Smooth muscle cell (in vitro differentiated cells): ENCODE data around the gene DTNB. TPM values are rescaled to one million over a fixed set of nuclear protein-coding genes. Genes with fewer than 3 reads are reported as not detected.

Experiments used
- DNase-seq: peaks from one replicate; lab custom pipeline; 2025; ENCODE audit not compliant: unreplicated experiment; lab: John Stamatoyannopoulos, UW
- H2AFZ ChIP-seq: fragments of 200-600 bp; sonication (generic); 2 replicates; pipeline ENCODE4 v1.6.0; 2016; ENCODE audit warnings: antibody characterized with exemption, low read depth, mild to moderate bottlenecking
- H3F3A ChIP-seq: fragments of 200-600 bp; sonication (generic); 2 replicates; pipeline ENCODE4 v1.6.0; 2017; ENCODE audit warnings: antibody characterized with exemption, low read depth
- H3K27ac ChIP-seq: fragments of 200-600 bp; sonication (generic); 2 replicates; pipeline ENCODE4 v1.5.1; 2016; ENCODE audit warnings: low read depth, mild to moderate bottlenecking
- H3K27me3 ChIP-seq: fragments of 200-600 bp; sonication (generic); 2 replicates; pipeline ENCODE4 v1.6.1; 2016; ENCODE audit warnings: low read depth, mild to moderate bottlenecking
- H3K36me3 ChIP-seq: fragments of 200-600 bp; sonication (generic); 2 replicates; pipeline ENCODE4 v1.5.1; 2016; ENCODE audit warnings: low read depth
- H3K4me1 ChIP-seq: fragments of 200-600 bp; sonication (generic); 2 replicates; pipeline ENCODE4 v1.5.1; 2016; ENCODE audit warnings: low read depth
- H3K4me2 ChIP-seq: fragments of 200-600 bp; sonication (generic); 2 replicates; pipeline ENCODE4 v1.6.0; 2016; ENCODE audit warnings: mild to moderate bottlenecking
- H3K4me3 ChIP-seq: fragments of 200-600 bp; sonication (generic); 2 replicates; pipeline ENCODE4 v1.5.1; 2016; ENCODE audit warnings: mild to moderate bottlenecking
- H3K79me2 ChIP-seq: fragments of 200-600 bp; sonication (generic); 2 replicates; pipeline ENCODE4 v1.6.0; 2016; ENCODE audit warnings: low read depth, mild to moderate bottlenecking
- H3K9ac ChIP-seq: fragments of 200-600 bp; sonication (generic); 2 replicates; pipeline ENCODE4 v1.6.0; 2016; ENCODE audit warnings: low read depth
- H3K9me3 ChIP-seq: fragments of 200-600 bp; sonication (generic); replicated peaks from 2 replicates; pipeline ENCODE4 v1.5.1; 2016; ENCODE audit warnings: low read depth
- H4K20me1 ChIP-seq: fragments of 200-600 bp; sonication (generic); 2 replicates; pipeline ENCODE4 v1.6.0; 2016; ENCODE audit warnings: low read depth
- WGBS: methylation state at CpG from one replicate; pipeline ENCODE4 v1.1.7; 2016; ENCODE audit warnings: low lambda C conversion rate; 5-methylcytosine and 5-hydroxymethylcytosine counted together
- polyA plus RNA-seq: library from polyadenylated mRNA; unstranded; fragments of >200 nt; fragmentation: Nextera tagmentation; extraction: Ambion mirVana; gene quantifications from 2 replicates; pipeline ENCODE4 v1.2.1, GENCODE V29; 2016
- total RNA-seq: library from RNA; depleted of rRNA; stranded (reverse); fragments of >200 nt; gene quantifications from 2 replicates; pipeline ENCODE4 v1.2.3, GENCODE V29; 2014
- TF ChIP-seq, protein P1 (sequence below): fragments of 200-600 bp; sonication (generic); IDR thresholded peaks from 2 replicates; pipeline ENCODE4 v1.5.1; 2017; ENCODE audit warnings: borderline replicate concordance, mild to moderate bottlenecking, antibody characterized with exemption; ENCODE audit not compliant: insufficient read depth, poor library complexity, severe bottlenecking

Gene DTNB
- total and polyA plus RNA-seq, 2 experiments from 2014 or later: 4.9 to 5.4 TPM

DNA sequence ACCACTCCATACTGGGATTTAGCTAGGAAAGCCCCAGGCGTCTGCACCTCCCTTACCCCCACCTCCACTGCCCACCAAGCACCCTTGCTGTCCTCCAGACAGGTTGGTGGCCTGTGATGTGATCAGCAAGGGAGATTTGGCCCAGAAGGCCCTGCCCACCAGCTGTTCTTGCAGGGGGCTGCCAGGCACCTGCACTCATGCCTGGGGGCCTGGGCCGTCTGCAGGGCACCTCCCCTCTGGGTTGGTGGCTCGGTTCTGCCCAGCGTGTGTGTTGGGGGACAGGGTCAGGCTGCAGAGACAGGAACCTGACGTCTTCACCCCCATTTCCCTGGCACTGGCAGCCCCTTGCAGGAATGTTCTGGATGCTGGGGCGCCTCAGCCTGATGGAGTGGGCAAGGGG, 337.4 kb downstream of the DTNB start:
- Histone ChIP-seq H3K4me3 (no peak overlapping the region), H3K9me3 (no peaks in the 10 kb centered on the region), H3K27ac (no peak overlapping the region), H3K27me3 (no peaks in the 10 kb centered on the region), H3F3A (no peaks in the 10 kb centered on the region), H2AFZ (no peak overlapping the region), H3K4me2 (no peak overlapping the region), H3K79me2 (peaks cover 61% of the 10 kb centered on the region), H4K20me1 (peaks cover 95% of the 10 kb centered on the region), H3K4me1 (no peaks in the 10 kb centered on the region), H3K9ac (no peak overlapping the region), H3K36me3 (no peaks in the 10 kb centered on the region)
- WGBS: 82% methylated on average over 6 of the region's 6 CpGs
- DNase-seq: no peak
- TF ChIP-seq, protein P1, sequence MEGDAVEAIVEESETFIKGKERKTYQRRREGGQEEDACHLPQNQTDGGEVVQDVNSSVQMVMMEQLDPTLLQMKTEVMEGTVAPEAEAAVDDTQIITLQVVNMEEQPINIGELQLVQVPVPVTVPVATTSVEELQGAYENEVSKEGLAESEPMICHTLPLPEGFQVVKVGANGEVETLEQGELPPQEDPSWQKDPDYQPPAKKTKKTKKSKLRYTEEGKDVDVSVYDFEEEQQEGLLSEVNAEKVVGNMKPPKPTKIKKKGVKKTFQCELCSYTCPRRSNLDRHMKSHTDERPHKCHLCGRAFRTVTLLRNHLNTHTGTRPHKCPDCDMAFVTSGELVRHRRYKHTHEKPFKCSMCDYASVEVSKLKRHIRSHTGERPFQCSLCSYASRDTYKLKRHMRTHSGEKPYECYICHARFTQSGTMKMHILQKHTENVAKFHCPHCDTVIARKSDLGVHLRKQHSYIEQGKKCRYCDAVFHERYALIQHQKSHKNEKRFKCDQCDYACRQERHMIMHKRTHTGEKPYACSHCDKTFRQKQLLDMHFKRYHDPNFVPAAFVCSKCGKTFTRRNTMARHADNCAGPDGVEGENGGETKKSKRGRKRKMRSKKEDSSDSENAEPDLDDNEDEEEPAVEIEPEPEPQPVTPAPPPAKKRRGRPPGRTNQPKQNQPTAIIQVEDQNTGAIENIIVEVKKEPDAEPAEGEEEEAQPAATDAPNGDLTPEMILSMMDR: no peak

DNA sequence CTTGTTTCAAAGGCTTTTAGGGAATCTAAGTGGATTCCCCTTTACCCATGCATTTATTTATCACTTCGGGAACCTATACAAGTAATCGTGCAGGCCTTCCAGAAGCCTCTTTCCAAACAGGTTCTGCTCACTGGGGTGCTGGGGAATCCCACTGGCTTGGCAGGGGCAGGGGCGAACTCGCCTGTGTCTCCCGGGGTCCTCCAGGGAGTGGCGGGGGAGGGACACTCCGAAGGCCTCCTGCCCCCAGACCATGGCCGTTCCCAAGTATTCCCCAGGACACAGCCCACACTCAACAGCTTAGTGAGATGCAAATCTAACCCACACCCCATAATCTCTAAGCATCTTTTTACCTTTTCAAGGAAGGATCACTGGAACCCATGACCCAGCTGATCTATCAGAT, 338.2 kb downstream of the DTNB start:
- no peaks in the 10 kb centered on the region for H3F3A ChIP-seq
- H3K4me2 ChIP-seq: no peak overlapping the region
- H3K27ac ChIP-seq: no peak overlapping the region
- WGBS: 95% methylated on average over 8 of the region's 8 CpGs
- H3K9me3 ChIP-seq: no peaks in the 10 kb centered on the region
- H4K20me1 ChIP-seq: peaks cover 100% of the 10 kb centered on the region
- H3K79me2 ChIP-seq: peaks cover 65% of the 10 kb centered on the region
- DNase-seq: no peak
- H3K36me3 ChIP-seq: no peaks in the 10 kb centered on the region
- TF ChIP-seq, protein P1: no peak
- no peaks in the 10 kb centered on the region for H3K27me3 ChIP-seq
- H3K4me3 ChIP-seq: no peak overlapping the region
- no peaks in the 10 kb centered on the region for H3K4me1 ChIP-seq
- no peak overlapping the region for H3K9ac ChIP-seq
- no peak overlapping the region for H2AFZ ChIP-seq

DNA sequence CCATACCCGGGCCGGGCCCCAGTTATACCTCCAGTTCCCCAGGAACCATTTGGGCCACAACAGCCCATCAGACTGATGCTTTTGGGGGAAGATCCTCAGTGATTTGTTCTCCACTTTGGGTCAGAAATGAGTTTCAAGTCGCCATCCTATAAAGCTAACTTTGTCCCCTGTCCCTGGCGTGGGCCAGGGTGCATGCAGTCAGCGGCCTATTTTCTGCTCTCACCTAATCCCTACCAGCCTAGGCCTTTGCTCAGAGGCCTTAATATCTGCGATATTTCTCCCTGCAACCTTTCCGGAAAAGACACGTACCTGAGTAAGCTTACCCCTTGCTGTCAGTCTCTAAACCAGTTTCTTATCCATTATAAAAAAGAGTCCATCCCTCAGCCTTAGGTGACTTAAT, 338.9 kb downstream of the DTNB start:
- Histone ChIP-seq H2AFZ (no peak overlapping the region), H3K9ac (no peak overlapping the region), H4K20me1 (peaks cover 100% of the 10 kb centered on the region), H3K4me3 (no peak overlapping the region), H3F3A (no peaks in the 10 kb centered on the region), H3K4me2 (no peak overlapping the region), H3K4me1 (no peaks in the 10 kb centered on the region), H3K27ac (no peak overlapping the region), H3K27me3 (no peaks in the 10 kb centered on the region), H3K36me3 (no peaks in the 10 kb centered on the region), H3K79me2 (peaks cover 70% of the 10 kb centered on the region), H3K9me3 (no peaks in the 10 kb centered on the region)
- DNase-seq: no peak
- 94% methylated on average over 8 of the region's 8 CpGs for WGBS
- TF ChIP-seq, protein P1: no peak

DNA sequence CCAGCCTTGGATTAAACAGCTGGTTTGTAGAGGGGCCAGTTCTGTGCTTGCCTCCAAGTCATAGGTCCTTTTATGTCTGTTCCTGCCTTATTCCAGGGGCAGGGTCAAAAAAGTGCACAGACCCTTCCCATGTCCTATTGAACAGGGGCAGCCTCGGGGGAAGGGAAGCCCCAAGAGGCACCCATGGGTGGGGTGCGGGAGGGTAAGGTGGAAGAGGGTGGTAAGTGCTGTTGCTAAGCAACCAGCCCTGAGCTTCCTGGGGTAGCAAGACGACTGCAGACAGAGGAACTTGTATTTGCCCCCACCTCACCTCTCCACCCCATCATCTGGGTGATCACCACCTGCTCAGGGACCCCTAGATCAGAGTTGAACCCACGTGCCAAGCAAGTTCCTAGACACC, 339.4 kb downstream of the DTNB start:
- H3K4me2 ChIP-seq: no peak overlapping the region
- H3K4me3 ChIP-seq: no peak overlapping the region
- 91% methylated on average over 4 of the region's 4 CpGs for WGBS
- no peaks in the 10 kb centered on the region for H3F3A ChIP-seq
- no peaks in the 10 kb centered on the region for H3K9me3 ChIP-seq
- H3K4me1 ChIP-seq: no peaks in the 10 kb centered on the region
- no peaks in the 10 kb centered on the region for H3K27me3 ChIP-seq
- H3K9ac ChIP-seq: no peak overlapping the region
- TF ChIP-seq, protein P1: no peak
- DNase-seq: no peak
- H3K36me3 ChIP-seq: no peaks in the 10 kb centered on the region
- peaks cover 100% of the 10 kb centered on the region for H4K20me1 ChIP-seq
- H2AFZ ChIP-seq: no peak overlapping the region
- no peak overlapping the region for H3K27ac ChIP-seq
- H3K79me2 ChIP-seq: peaks cover 74% of the 10 kb centered on the region
